Frontal cortex (tissue), 4 donors: Measurements from ENCODE around the gene RAB36. TPM values are rescaled to one million over a fixed set of nuclear protein-coding genes. Genes with fewer than 3 reads are reported as not detected.

ENCODE experiments used
- DNase-seq, 2 donors: peaks; one replicate each; pipeline ENCODE4 v3.0.0; 2012; ENCODE audit warnings: low spot score in 2 of 2
- FAIRE-seq: peaks from 2 replicates; lab custom pipeline; 2012; peaks lifted over from hg19 to GRCh38; lab: Jason Lieb, UNC
- total RNA-seq: library from RNA; depleted of rRNA; stranded (reverse); fragments of >200 nt; gene quantifications from one replicate; pipeline ENCODE4 v1.2.3, GENCODE V29; 2014
- donor health status: control.
- donor health status: control.
- donor health status: control.

Gene RAB36
- total RNA-seq, 1 donor from 2014 or later = 2.9 TPM

- no peak for DNase-seq
- no peak for FAIRE-seq
These were observed 47.3 kb downstream of the RAB36 start for GRCh38 chr22:23192558-23192957.

GRCh38 chr22:23193196-23193827 lies 48.0 kb downstream of the RAB36 start:
- DNase-seq = no peak
- FAIRE-seq = no peak

- FAIRE-seq (no peak), DNase-seq (no peak)
These were observed 48.6 kb downstream of the RAB36 start for GRCh38 chr22:23193882-23194281.

- DNase-seq = no peak
- no peak for FAIRE-seq
These were observed 50.9 kb downstream of the RAB36 start for GRCh38 chr22:23196165-23196564.

- FAIRE-seq (no peak), DNase-seq (no peak)
These were observed 52.6 kb downstream of the RAB36 start for GRCh38 chr22:23197836-23198235.

- DNase-seq = no peak
- no peak for FAIRE-seq
These were observed 53.9 kb downstream of the RAB36 start for GRCh38 chr22:23199159-23199558.

- FAIRE-seq (no peak), DNase-seq (no peak)
These were observed 55.6 kb downstream of the RAB36 start for GRCh38 chr22:23200898-23201297.

- FAIRE-seq = no peak
These were observed 57.7 kb downstream of the RAB36 start for GRCh38 chr22:23202812-23203451.

GRCh38 chr22:23203452-23204124 lies 58.3 kb downstream of the RAB36 start:
- DNase-seq (no peak), FAIRE-seq (no peak)

More at GRCh38 chr22:23202812-23203451, 57.7 kb downstream of the RAB36 start:
- DNase-seq = no peak

GRCh38 chr22:23204125-23204488 lies 58.8 kb downstream of the RAB36 start:
- no peak for DNase-seq
- FAIRE-seq = no peak

GRCh38 chr22:23204541-23205157 lies 59.4 kb downstream of the RAB36 start:
- FAIRE-seq = no peak
- DNase-seq = no peak

- FAIRE-seq (no peak), DNase-seq (no peak)
These were observed 60.2 kb downstream of the RAB36 start for GRCh38 chr22:23205339-23206049.

- FAIRE-seq (no peak), DNase-seq (no peak)
These were observed 61.6 kb downstream of the RAB36 start for GRCh38 chr22:23206915-23207314.

GRCh38 chr22:23207729-23208393 lies 62.6 kb downstream of the RAB36 start:
- FAIRE-seq (no peak), DNase-seq (no peak)

GRCh38 chr22:23210428-23211170 lies 65.3 kb downstream of the RAB36 start:
- FAIRE-seq = no peak

GRCh38 chr22:23211622-23212021 lies 66.3 kb downstream of the RAB36 start:
- no peak for FAIRE-seq

More at GRCh38 chr22:23210428-23211170, 65.3 kb downstream of the RAB36 start:
- DNase-seq = no peak

GRCh38 chr22:23212061-23213021 lies 67.1 kb downstream of the RAB36 start:
- FAIRE-seq = no peak
- DNase-seq = no peak

More at GRCh38 chr22:23211622-23212021, 66.3 kb downstream of the RAB36 start:
- no peak for DNase-seq
